ENCODE measurements around the gene PLGLB2. TPM values are rescaled to one million over a fixed set of nuclear protein-coding genes. Genes with fewer than 3 reads are reported as not detected.
"Not testable (repeated sequence)": the region's sequence is repeated elsewhere in the genome, so short reads cannot be mapped to it uniquely, and the experiment has no call there.

PLGLB2 gene
- total and polyA plus RNA-seq, 4 donors = 0.62 to 2.5 TPM; not detected in 2

DNA sequence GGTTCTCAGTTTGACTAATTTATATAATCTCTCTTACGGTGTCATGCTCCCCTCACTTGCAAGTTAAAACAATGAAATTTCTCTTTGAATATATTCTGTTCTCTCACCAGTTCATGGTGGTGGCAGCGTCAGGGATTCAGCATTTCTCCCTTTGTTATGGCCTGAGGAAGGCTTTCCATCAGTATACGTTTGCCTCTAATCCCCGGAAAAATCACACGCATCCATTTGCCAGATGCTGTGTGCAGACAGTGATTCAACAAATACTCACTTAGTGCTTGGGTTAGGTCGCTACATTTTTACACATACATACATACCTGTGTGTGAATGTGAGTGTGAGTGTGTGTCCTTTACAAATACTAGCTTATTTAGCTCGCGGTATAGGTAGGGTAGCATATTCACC is 637 bp downstream of the PLGLB2 start:
- H3K4me3 ChIP-seq (ENCODE audit: low read length in 2 of 2); H3K27ac ChIP-seq (ENCODE audit: low read depth in 1 of 2, low read length in 2 of 2); H3K9me3 ChIP-seq (ENCODE audit: control insufficient read depth, low read length); DNase-seq; H3K4me1 ChIP-seq (ENCODE audit: control insufficient read depth in 1 of 2, insufficient read depth in 2 of 2, low read length in 2 of 2); H3K36me3 ChIP-seq (ENCODE audit: control insufficient read depth in 1 of 2, insufficient read depth in 2 of 2, low read length in 1 of 2); intact Hi-C loops (cut with DNase I); H3K27me3 ChIP-seq (ENCODE audit: control insufficient read depth in 1 of 2, insufficient read depth in 2 of 2, low read length in 1 of 2); ATAC-seq (ENCODE audit: low FRiP score): not testable (repeated sequence)
- WGBS, 2 donors = 70 to 74% methylated on average over 2 of the region's 8 CpGs

DNA sequence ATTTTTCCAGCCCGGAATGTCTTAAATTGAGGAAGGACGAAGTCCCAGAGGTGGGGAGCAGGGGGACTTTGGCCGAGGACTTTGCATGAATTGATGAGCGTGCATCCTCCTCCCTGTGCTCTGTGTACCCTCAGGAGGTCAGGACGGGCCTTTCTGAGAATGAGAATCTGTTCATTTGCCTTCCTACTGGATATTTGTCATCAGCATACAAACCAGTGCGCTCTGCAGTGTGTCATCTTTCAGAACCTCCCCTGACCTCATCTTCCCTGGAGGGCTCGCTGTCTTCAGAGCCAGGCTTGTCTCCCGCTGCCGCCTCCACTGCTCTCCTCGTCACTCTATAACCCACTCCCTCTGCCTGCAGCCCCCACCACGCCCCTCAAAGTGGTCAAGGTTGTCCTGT is 2.7 kb downstream of the PLGLB2 start:
- H3K27ac ChIP-seq (ENCODE audit: low read depth in 1 of 2, low read length in 2 of 2); ATAC-seq (ENCODE audit: low FRiP score); H3K9me3 ChIP-seq (ENCODE audit: control insufficient read depth, low read length); H3K27me3 ChIP-seq (ENCODE audit: control insufficient read depth in 1 of 2, insufficient read depth in 2 of 2, low read length in 1 of 2); H3K36me3 ChIP-seq (ENCODE audit: control insufficient read depth in 1 of 2, insufficient read depth in 2 of 2, low read length in 1 of 2); DNase-seq; H3K4me3 ChIP-seq (ENCODE audit: low read length in 2 of 2); intact Hi-C loops (cut with DNase I); H3K4me1 ChIP-seq (ENCODE audit: control insufficient read depth in 1 of 2, insufficient read depth in 2 of 2, low read length in 2 of 2): not testable (repeated sequence)
- WGBS, 2 donors = 97 to 100% methylated on average over 2 to 7 of the region's 11 CpGs

DNA sequence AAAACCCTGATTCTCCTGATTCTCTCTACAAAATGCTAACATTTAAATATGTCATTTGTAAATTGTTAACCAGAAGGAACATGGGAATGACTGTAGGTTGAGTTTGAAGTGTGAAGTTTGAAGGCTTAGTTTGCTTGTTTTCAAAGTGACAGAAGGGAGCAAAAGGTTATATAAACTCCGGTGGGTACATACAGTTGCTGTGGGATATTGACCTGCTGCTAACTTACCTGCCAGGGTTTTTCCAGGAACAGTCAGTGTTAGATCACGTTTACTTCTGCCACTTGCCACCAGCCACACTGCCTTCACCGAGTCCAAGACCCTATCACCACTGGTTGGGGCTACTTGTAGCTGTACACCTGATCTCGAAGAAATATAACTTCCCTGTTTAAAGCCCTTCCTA is 6.9 kb downstream of the PLGLB2 start:
- H3K4me3 ChIP-seq (ENCODE audit: low read length in 2 of 2); H3K9me3 ChIP-seq (ENCODE audit: control insufficient read depth, low read length); DNase-seq; H3K4me1 ChIP-seq (ENCODE audit: control insufficient read depth in 1 of 2, insufficient read depth in 2 of 2, low read length in 2 of 2); ATAC-seq (ENCODE audit: low FRiP score); H3K27me3 ChIP-seq (ENCODE audit: control insufficient read depth in 1 of 2, insufficient read depth in 2 of 2, low read length in 1 of 2); intact Hi-C loops (cut with DNase I); H3K36me3 ChIP-seq (ENCODE audit: control insufficient read depth in 1 of 2, insufficient read depth in 2 of 2, low read length in 1 of 2); H3K27ac ChIP-seq (ENCODE audit: low read depth in 1 of 2, low read length in 2 of 2): not testable (repeated sequence)
- 62 to 80% methylated on average over 3 of the region's 4 CpGs for WGBS, 2 donors

Other genes starting within 250 kb of the PLGLB2 start
- gene RGPD2, start 77.7 kb downstream of the PLGLB2 start, total RNA-seq = 10 to 100 TPM in 1 of 2 donors, 1 to 10 TPM in 1; 9.1 to 11.3 TPM
- 1 to 10 TPM in 1 of 2 donors, under 1 TPM in 1; 0.75 to 4.5 TPM for gene RGPD2, start 77.7 kb downstream of the PLGLB2 start, polyA plus RNA-seq